Activated gamma-delta T cell (primary cell): ENCODE measurements around the gene RAD51C.
"Not testable (repeated sequence)": the region's sequence is repeated elsewhere in the genome, so short reads cannot be mapped to it uniquely, and the experiment has no call there.

ENCODE experiments used
- DNase-seq: peaks from one replicate; lab custom pipeline; 2025; lab: John Stamatoyannopoulos, UW

Gene RAD51C

DNA sequence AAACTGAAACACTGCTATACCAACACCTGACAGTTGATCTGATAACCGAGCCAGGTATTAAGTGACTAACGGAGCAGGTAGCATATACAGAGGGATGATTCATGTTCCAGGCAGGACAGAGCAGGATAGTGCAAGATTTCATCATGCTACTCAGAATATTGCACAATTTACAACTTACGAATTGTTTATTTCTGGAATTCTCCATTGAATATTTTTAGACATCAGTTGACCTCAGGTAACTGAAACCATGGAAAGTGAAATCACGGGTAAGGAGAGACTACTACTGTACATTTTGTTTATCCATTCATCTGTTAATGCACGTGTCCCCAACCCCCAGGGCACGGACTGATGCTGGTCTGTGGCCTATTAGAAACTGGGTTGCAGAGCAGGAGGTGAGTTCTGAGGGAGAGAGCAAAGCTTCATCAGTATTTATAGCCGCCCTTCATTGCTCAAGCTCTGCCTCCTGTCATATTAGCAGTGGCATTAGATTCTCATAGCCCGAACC, 48.8 kb downstream of the RAD51C start:
- no peak for DNase-seq

DNA sequence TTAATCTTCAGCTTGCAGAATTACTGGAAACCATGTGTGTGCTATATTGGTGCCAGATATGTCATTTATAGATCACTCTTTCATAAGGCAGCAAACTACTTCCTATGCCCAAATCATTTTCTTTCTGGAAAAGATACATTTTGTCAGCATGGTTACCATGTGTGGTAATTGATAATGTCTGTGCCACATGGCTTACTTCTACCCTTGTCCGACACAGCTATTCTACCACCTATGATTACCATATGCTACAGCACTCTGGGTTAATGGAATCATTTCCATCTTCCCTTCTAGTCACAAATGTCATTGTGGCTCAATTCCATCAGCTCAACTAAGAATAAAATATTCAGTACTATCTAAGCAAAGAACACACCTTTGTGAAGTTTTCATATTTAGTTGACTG, 55.3 kb downstream of the RAD51C start:
- no peak for DNase-seq

DNA sequence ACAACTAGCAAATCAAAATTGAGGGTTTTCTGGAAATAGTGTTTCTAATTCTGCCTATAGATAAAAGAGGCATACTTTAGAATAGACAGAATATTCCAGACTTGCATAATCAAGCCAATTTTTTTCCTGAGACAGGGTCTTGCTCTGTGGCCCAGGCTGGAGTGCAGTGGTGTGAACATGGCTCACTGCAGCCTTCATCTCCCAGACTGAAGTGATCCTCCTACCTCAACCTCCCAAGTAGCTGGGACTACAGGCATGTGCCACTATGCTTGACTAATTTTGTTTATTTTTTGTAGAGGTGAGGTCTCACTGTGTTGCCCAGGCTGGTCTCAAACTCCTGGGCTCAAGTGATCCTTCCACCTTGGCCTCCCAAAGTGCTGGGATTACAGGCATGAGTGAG, 57.2 kb downstream of the RAD51C start:
- DNase-seq: not testable (repeated sequence)

DNA sequence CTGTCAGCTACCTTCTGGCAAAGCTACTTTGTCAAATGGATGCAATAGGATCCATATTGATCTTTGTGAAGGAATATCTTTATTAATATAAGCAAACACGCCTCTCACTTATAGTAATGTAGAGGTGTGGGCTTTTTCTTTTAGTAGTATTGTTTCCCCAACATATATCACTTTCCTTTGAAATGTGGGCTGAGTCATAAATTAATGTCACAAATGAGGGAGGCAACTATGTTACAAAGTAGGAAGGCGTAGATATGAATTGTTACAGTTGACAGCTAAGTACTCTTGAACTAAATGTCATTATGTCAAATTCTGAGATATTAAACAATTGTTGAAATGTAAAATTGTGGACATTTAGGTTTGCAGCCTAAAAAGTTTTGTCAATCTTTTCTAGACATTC, 60.6 kb downstream of the RAD51C start:
- DNase-seq: no peak

DNA sequence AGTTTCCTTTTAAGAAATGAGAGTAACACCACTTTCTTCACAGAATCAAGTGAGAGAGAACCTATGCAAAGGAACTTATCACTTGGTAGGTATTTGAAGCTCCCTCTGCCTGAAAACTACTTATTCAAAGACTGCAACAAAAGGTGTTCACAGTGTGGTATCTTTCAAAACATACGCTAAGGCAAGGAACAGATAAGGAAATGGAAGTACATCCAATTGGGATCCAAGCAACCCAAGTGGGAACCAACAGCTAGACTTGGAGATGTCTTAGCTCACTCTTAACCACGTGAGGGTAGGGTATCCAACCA, 62.8 kb downstream of the RAD51C start:
- DNase-seq: no peak

DNA sequence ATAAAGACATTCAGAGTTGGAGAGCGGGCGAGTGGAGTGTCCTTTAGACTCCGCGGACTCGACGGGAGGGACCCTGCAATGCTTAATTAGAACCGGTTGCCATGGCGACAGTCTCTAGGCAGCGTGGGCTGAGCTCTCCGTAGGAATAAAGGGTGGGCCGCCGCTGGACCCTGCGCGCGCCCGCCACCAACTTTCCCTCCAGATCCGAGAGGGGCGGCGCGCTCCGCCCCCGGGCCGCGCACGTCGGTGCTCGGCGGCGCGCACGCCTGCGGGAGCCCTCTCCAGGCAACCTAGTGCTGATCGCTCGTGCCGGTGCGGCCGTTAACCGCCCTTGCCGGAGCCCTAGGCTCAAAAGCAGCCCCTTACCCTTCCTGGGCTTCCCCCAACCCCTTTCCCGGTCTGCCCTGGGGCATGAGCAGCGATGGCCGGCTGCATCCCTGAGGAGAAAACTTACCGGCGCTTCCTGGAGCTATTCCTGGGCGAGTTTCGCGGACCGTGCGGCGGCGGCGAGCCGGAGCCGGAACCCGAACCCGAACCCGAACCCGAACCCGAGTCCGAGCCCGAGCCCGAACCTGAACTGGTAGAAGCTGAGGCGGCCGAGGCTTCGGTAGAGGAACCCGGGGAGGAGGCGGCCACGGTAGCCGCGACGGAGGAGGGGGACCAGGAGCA, 63.3 kb downstream of the RAD51C start, which contains the start of gene PPM1E:
Gene PPM1E, plus strand, starts transcription at position 278 of the 669 bp plus-strand sequence.
- DNase-seq: peak; percentile 18

DNA sequence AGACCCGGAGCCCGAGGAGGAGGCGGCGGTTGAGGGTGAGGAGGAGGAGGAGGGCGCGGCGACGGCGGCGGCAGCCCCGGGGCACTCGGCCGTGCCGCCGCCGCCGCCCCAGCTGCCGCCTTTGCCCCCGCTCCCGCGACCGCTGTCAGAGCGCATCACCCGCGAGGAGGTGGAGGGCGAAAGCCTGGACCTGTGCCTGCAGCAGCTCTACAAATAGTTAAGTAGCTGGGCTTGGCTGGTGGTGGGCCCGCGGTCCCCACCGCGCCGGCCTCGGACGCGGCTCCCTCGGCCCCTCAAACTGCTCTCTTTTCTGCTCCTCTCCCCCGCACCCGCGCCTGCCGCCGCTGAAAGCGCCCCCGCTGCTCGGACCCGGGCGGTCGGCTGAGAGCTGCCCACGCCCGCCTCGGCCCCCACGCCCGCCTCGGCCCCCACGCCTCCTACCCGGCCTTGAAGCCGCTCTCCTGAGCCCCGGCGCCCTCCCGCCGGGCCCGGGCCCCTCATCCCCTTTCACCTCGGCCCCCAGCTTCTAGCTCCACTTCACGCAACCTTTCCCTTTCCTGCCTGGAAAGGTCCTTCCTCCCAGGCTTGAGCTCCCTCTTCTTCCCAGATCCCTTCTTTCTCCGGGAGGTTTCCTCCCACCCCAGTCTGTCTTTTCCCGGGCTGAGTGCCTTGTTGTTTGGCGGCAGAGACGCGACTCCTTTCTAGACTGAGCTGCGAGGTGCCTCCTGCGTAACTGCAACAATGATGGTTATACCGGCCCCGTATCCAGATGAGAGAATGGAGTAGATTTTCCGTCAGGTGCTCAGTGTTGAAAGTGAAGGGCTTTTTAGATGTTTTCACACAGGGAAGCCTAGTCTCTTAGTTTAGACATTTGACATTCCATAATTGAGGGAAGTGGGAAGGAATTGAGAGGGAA, 64.1 kb downstream of the RAD51C start:
- DNase-seq: no peak

DNA sequence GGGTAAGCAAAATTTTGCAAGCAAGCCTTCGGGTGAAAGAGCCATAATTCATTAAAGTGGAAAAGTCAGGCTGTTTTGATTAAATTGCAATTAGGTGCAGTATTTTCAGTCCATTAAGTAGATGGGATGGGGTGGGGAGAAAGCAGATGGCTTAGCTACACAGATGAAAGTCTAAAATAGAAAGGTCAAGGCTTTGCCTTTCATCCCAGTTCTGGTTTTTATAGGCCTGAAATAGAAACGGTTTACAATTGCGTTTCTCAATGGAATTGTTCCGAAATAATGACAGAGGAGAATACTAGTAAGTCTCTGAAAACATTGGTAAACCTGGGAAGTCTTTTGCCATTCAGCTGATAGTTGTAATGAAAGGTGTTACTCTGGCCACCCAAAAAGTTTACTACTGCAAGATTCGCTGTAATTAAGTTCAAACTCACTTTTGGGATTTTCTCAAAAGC, 64.8 kb downstream of the RAD51C start:
- DNase-seq: no peak

DNA sequence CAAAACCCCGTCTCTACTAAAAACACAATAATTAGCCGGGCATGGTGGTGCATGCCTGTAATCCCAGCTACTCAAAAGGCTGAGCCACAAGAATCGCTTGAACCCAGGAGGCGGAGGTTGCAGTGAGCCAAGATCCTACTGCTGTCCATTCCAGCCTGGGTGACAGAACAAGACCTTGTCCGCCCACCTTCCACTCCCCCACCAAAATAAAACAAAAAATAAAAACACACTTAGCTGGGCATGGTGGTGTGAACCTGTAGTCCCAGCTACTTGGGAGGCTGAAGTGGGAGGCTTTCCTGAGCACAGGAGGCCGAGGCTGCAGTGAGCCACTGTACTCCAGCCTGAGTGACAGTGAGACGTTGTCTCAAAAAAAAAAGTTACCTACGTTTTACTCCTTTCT, 66.5 kb downstream of the RAD51C start:
- DNase-seq: no peak

DNA sequence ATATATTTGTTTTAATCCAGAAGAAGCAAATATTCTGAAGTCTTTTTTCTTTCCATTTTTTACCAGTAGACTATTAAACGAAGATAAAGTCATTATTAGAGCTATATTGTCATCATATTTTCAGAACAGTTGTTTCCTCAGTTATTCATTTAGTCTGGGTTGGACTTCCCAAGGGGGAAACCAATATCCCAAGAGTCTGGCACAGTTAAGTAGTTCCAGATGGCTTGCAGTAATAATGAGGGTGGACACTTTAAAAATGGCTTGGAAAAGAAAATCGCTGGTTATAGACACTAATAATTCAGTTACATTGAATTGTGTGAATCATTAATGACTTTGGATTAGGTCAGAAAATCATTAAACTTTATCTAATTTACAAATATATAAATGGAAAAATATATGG, 67.1 kb downstream of the RAD51C start:
- no peak for DNase-seq

DNA sequence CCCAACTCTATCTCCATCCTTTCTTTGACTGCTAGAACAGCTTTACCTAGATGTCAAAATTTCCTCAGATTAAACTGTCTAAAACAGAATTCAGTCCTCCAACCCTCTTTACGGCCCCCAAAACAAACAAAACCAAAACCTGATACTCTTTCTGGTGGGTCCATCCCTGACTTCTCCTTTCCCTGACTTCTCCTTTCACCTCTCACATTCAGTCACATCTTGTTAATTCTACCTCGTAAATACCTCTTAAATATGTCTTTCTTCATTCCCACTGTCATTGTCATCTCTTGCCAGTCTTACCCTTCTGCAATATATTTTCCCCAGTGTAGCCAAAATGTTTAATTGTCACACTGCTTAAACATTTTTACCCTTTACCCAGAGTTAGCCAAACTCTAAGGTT, 67.8 kb downstream of the RAD51C start:
- DNase-seq: no peak

DNA sequence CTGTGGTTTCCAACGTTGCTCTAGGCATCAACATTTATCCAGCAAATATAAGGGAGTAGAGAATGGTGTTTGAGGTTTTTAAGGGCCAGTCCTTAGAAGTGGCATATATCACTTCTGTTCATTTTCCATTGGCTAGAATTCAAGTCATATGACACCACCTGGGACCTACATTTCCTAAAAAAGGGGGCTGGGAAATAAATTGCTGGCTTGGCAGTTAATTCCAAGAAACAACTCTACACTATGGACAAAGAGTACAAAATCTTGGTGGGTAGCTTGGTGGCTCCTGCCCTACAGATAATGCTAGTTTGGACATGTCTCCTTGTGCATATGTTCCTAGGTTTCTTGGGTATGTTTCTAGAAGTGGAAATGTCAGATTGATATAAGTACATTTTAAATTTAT, 70.9 kb downstream of the RAD51C start:
- no peak for DNase-seq

DNA sequence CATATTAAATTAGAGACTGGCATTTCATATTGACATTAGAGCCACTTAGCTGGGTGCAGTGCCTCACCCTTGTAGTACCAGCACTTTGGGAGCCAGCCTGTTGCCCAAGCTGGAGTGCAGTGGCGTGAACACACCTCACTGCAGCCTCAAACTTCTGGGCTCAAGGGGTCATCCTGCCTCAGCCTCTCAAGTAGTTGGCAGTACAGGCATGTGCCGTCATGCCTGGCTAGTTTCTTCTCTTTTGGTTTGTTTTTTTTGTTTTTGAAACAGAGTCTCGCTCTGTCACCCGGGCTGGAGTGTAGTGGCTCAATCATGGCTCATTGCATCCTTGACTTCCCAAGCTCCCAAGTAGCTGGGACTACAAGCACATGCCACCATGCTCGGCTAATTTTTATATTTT, 72.0 kb downstream of the RAD51C start:
- DNase-seq: no peak

DNA sequence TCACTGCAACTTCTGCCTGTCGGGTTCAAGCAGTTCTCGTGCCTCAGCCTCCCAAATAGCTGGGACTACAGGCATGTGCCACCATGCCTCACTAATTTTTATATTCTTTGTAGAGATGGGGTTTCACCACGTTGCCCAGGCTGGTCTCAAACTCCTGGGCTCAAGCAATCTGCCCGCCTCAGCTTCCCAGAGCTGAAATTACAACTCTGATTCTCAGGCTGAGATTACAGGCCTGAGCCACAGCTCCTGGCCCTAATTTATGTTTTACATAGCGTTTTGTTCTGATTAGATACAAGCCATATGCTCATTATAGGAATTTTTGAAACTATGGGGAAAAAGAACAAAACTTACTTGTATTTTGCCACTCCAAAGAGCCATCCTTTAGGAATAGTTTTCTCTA, 86.1 kb downstream of the RAD51C start:
- DNase-seq: not testable (repeated sequence)

DNA sequence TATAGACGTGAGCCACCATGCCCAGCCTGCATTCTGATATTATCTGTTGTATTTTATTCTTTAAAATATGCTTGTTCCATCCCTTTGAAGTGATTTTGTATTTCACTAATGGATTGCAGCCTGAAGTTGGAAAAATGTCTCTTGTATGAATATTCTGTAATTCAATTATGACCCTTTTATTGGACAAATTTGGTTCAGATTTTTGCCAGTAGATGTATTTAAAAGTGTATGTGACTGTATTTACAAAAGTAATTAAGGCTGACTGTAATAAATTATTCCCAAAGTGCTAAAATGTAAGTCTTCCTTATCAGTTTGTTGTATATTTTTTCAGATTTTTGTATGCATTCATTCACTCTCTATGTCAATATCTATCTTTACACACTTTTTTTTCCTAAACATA, 87.0 kb downstream of the RAD51C start:
- DNase-seq: no peak

DNA sequence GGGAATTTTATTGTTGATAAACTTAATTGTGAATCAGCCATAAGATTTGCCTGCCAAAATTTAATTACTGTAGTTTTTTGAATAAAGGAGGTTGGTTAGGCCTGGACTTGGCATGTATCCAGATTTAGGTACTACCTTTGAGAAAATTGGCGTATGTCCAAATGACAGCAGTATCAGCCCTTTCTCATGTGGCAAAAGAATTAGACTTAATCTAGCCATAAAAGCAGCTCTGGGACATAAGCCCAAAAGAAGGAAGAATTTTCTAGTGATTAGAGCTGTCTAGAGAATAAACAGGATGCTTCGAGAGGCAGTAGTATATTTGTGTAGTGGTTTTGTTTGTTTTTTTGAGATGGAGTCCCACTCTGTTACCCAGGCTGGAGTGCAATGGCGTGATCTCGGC, 91.0 kb downstream of the RAD51C start:
- no peak for DNase-seq

DNA sequence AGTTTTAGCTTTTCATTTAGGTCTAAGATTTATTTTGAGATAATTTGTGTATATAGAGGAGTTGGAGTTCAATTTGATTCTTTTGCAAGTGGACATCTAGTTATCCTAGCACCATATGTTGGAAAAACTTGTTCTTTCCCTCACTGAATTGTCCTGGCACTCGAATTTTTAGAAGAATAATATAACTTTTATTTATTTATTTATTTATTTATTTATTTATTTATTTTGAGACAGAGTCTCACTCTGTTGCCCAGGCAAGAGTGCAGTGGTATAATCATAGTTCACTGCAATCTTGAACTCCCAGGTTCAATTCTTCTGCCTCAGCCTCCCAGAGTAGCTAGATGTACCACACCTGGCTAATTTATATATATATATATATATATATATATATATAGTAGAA, 92.7 kb downstream of the RAD51C start:
- DNase-seq: no peak
